Stimulated activated CD8-positive, alpha-beta memory T cell treated with anti-CD3 and anti-CD28 coated beads, Interleukin-7, amount 100 ng/mL, for 1 hour (primary cell): ENCODE results near the gene ERICH6.

Experiments
- DNase-seq, 2 donors: peaks; one replicate each; pipeline ENCODE4 v3.0.0-alpha.2; 2020; ENCODE audit warnings: low read depth in 2 of 2

ERICH6 gene

GRCh38 chr3:150703756-150704344 lies at the start of gene ERICH6:
ERICH6 (minus strand) TSS chr3:150703920; CDS start chr3:150703898, 22 bp downstream.
- peak; percentile 58 to 60 for DNase-seq

- DNase-seq: no peak
Observed at GRCh38 chr3:150751781-150752263, 48.1 kb upstream of the ERICH6 start.

GRCh38 chr3:150749255-150749654 lies 45.5 kb upstream of the ERICH6 start:
- no peak for DNase-seq

GRCh38 chr3:150748684-150749047 lies 44.9 kb upstream of the ERICH6 start:
- no peak for DNase-seq

GRCh38 chr3:150747886-150748683 lies 44.4 kb upstream of the ERICH6 start:
- no peak for DNase-seq

GRCh38 chr3:150746791-150747590 lies 43.3 kb upstream of the ERICH6 start:
- DNase-seq: no peak

- no peak for DNase-seq
Observed at GRCh38 chr3:150745832-150746231, 42.1 kb upstream of the ERICH6 start.

GRCh38 chr3:150744919-150745211 lies 41.1 kb upstream of the ERICH6 start:
- no peak for DNase-seq

GRCh38 chr3:150744041-150744918 lies 40.6 kb upstream of the ERICH6 start:
- no peak for DNase-seq

- DNase-seq: no peak
Observed at GRCh38 chr3:150743508-150743907, 39.8 kb upstream of the ERICH6 start.

GRCh38 chr3:150742679-150743078 lies 39.0 kb upstream of the ERICH6 start:
- no peak for DNase-seq

GRCh38 chr3:150742141-150742523 lies 38.4 kb upstream of the ERICH6 start:
- DNase-seq: no peak

- DNase-seq: no peak
Observed at GRCh38 chr3:150741497-150742140, 37.9 kb upstream of the ERICH6 start.

- DNase-seq: no peak
Observed at GRCh38 chr3:150740733-150741496, 37.2 kb upstream of the ERICH6 start.

- no peak for DNase-seq
Observed at GRCh38 chr3:150739877-150740645, 36.3 kb upstream of the ERICH6 start.

- DNase-seq: no peak
Observed at GRCh38 chr3:150739200-150739863, 35.6 kb upstream of the ERICH6 start.

- DNase-seq: no peak
Observed at GRCh38 chr3:150738688-150739087, 35.0 kb upstream of the ERICH6 start.

GRCh38 chr3:150737874-150738679 lies 34.4 kb upstream of the ERICH6 start:
- no peak for DNase-seq
